ENCODE results near the gene PRKG2. TPM values are rescaled to one million over a fixed set of nuclear protein-coding genes. Genes with fewer than 3 reads are reported as not detected.

Gene PRKG2
- total RNA-seq, 1 donor from 2014 or later = 0.72 TPM

GRCh38 chr4:81040012-81040659, 174.9 kb downstream of the PRKG2 start:
- H3K27ac Mint-ChIP-seq (ENCODE audit: unreplicated experiment) = no peak overlapping the region
- no peaks in the 10 kb centered on the region for H3K36me3 Mint-ChIP-seq (ENCODE audit: low read depth, unreplicated experiment)
- no peaks in the 10 kb centered on the region for H3K27me3 Mint-ChIP-seq (ENCODE audit: unreplicated experiment)
- H3K4me3 Mint-ChIP-seq (ENCODE audit: unreplicated experiment) = no peak overlapping the region
- no peaks in the 10 kb centered on the region for H3K9me3 Mint-ChIP-seq (ENCODE audit: unreplicated experiment)
- no peaks in the 10 kb centered on the region for H3K4me1 Mint-ChIP-seq (ENCODE audit: unreplicated experiment)
- TF ChIP-seq CTCF (IDR thresholded peaks at IDR 0.05; ENCODE audit: unreplicated experiment) = peak; percentile 83
- peak; percentile 20 for DNase-seq (ENCODE audit: low spot score)

GRCh38 chr4:81039351-81039972, 175.6 kb downstream of the PRKG2 start:
- no peaks in the 10 kb centered on the region for H3K27me3 Mint-ChIP-seq (ENCODE audit: unreplicated experiment)
- no peaks in the 10 kb centered on the region for H3K4me1 Mint-ChIP-seq (ENCODE audit: unreplicated experiment)
- H3K27ac Mint-ChIP-seq (ENCODE audit: unreplicated experiment) = no peak overlapping the region
- no peak for TF ChIP-seq CTCF (IDR thresholded peaks at IDR 0.05; ENCODE audit: unreplicated experiment)
- no peak for DNase-seq (ENCODE audit: low spot score)
- H3K4me3 Mint-ChIP-seq (ENCODE audit: unreplicated experiment) = no peak overlapping the region
- no peaks in the 10 kb centered on the region for H3K9me3 Mint-ChIP-seq (ENCODE audit: unreplicated experiment)
- no peaks in the 10 kb centered on the region for H3K36me3 Mint-ChIP-seq (ENCODE audit: low read depth, unreplicated experiment)

- TF ChIP-seq CTCF (IDR thresholded peaks at IDR 0.05; ENCODE audit: unreplicated experiment) = no peak
- Mint-ChIP-seq H3K27ac (ENCODE audit: unreplicated experiment) (no peak overlapping the region), H3K4me1 (ENCODE audit: unreplicated experiment) (no peaks in the 10 kb centered on the region), H3K4me3 (ENCODE audit: unreplicated experiment) (no peak overlapping the region), H3K27me3 (ENCODE audit: unreplicated experiment) (no peaks in the 10 kb centered on the region), H3K9me3 (ENCODE audit: unreplicated experiment) (no peaks in the 10 kb centered on the region), H3K36me3 (ENCODE audit: low read depth, unreplicated experiment) (no peaks in the 10 kb centered on the region)
- no peak for DNase-seq (ENCODE audit: low spot score)
These were observed 176.2 kb downstream of the PRKG2 start for GRCh38 chr4:81038636-81039350.

Other genes with a start within 250 kb of the PRKG2 start
- not detected for gene BMP3, start 184.5 kb downstream of the PRKG2 start, total RNA-seq (ENCODE audit: unreplicated experiment)